Osteoblast (primary cell): ENCODE measurements around the gene SOCS4. TPM values are rescaled to one million over a fixed set of nuclear protein-coding genes. Genes with fewer than 3 reads are reported as not detected.
A peak's percentile ranks its signal among the peaks of the same experiment; 100 is the strongest.

Experiments
- DNase-seq: peaks from one replicate; pipeline ENCODE4 v3.0.0; 2011; ENCODE audit warnings: low spot score, mixed read lengths; ENCODE audit not compliant: insufficient read length; ENCODE audit errors: missing footprints
- H2AFZ ChIP-seq: 2 replicates; pipeline ENCODE4 v1.6.0; 2011; ENCODE audit warnings: mild to moderate bottlenecking, low read length
- H3K27ac ChIP-seq: 2 replicates; pipeline ENCODE4 v1.5.1; 2011; ENCODE audit warnings: mild to moderate bottlenecking, low read depth, low read length, moderate library complexity
- H3K27me3 ChIP-seq: 2 replicates; pipeline ENCODE4 v1.6.0; 2012; ENCODE audit warnings: mild to moderate bottlenecking, control low read depth, inconsistent platforms, low read length, moderate library complexity; ENCODE audit not compliant: insufficient read depth
- H3K36me3 ChIP-seq: 2 replicates; pipeline ENCODE4 v1.5.1; 2011; ENCODE audit warnings: mild to moderate bottlenecking, low read length, control low read depth, moderate library complexity; ENCODE audit not compliant: insufficient read depth
- H3K4me1 ChIP-seq: 2 replicates; pipeline ENCODE4 v1.5.1; 2011; ENCODE audit warnings: mild to moderate bottlenecking, low read length, control low read depth, moderate library complexity; ENCODE audit not compliant: insufficient read depth
- H3K4me2 ChIP-seq: 2 replicates; pipeline ENCODE4 v1.6.0; 2011; ENCODE audit warnings: mild to moderate bottlenecking, low read length; ENCODE audit not compliant: insufficient read depth
- H3K4me3 ChIP-seq: fragments of 200-600 bp; sonication (generic); 3 replicates; pipeline ENCODE4 v1.5.1; 2012; ENCODE audit warnings: mild to moderate bottlenecking, low read length, inconsistent platforms; ENCODE audit not compliant: insufficient read depth
- H3K79me2 ChIP-seq: 2 replicates; pipeline ENCODE4 v1.6.0; 2012; ENCODE audit warnings: mild to moderate bottlenecking, low read length, control low read depth, inconsistent platforms; ENCODE audit not compliant: insufficient read depth
- H3K9me3 ChIP-seq: 2 replicates; pipeline ENCODE4 v1.5.1; 2011; ENCODE audit warnings: low read depth, low read length, control low read depth
- H4K20me1 ChIP-seq: 2 replicates; pipeline ENCODE4 v1.6.0; 2012; ENCODE audit warnings: mild to moderate bottlenecking, low read length, control low read depth; ENCODE audit not compliant: insufficient read depth
- total RNA-seq: library from RNA; depleted of rRNA; stranded (reverse); fragments of >200 nt; gene quantifications from 2 replicates; pipeline ENCODE4 v1.2.3, GENCODE V29; 2012
- TF ChIP-seq, protein P1 (sequence below): IDR thresholded peaks from 2 replicates; pipeline ENCODE4 v1.5.1; 2011; ENCODE audit warnings: mild to moderate bottlenecking, low read depth, low read length, moderate library complexity; ENCODE audit errors: extremely low read depth

The SOCS4 gene
- total RNA-seq, 1 donor: 15.6 TPM

DNA sequence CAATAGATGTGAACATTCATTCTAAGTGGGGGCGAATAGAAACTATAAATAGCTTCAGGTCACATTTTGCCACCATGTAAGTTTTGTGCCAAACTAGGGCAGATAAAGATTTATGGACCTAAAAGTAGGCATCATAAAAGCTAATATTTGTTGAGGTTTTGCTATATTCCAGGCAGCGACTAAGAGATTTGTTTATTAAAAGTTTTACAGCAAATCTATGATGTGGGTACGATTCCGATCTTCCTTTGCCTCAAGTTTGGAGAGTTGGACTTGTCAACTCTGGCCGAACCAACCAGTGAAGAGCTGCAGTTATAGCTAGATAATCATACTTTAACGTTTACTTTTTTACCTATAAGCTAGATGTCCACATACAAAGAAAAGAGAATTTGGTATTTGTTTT, 26.0 kb downstream of the SOCS4 start:
- Histone ChIP-seq H4K20me1 (peaks cover 37% of the 10 kb centered on the region), H3K4me2 (peak overlapping the region; percentile 98), H3K4me3 (peak overlapping the region; percentile 99), H3K27ac (peak overlapping the region; percentile 100), H2AFZ (no peak overlapping the region), H3K27me3 (no peaks in the 10 kb centered on the region), H3K36me3 (peaks cover 23% of the 10 kb centered on the region), H3K79me2 (peaks cover 65% of the 10 kb centered on the region), H3K4me1 (peaks cover 22% of the 10 kb centered on the region), H3K9me3 (no peaks in the 10 kb centered on the region)
- DNase-seq: no peak
- TF ChIP-seq, protein P1, sequence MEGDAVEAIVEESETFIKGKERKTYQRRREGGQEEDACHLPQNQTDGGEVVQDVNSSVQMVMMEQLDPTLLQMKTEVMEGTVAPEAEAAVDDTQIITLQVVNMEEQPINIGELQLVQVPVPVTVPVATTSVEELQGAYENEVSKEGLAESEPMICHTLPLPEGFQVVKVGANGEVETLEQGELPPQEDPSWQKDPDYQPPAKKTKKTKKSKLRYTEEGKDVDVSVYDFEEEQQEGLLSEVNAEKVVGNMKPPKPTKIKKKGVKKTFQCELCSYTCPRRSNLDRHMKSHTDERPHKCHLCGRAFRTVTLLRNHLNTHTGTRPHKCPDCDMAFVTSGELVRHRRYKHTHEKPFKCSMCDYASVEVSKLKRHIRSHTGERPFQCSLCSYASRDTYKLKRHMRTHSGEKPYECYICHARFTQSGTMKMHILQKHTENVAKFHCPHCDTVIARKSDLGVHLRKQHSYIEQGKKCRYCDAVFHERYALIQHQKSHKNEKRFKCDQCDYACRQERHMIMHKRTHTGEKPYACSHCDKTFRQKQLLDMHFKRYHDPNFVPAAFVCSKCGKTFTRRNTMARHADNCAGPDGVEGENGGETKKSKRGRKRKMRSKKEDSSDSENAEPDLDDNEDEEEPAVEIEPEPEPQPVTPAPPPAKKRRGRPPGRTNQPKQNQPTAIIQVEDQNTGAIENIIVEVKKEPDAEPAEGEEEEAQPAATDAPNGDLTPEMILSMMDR: no peak

GRCh38 chr14:55053500-55053899, 26.5 kb downstream of the SOCS4 start:
- Histone ChIP-seq H4K20me1 (peaks cover 42% of the 10 kb centered on the region), H3K4me1 (peaks cover 22% of the 10 kb centered on the region), H2AFZ (no peak overlapping the region), H3K36me3 (peaks cover 26% of the 10 kb centered on the region), H3K27me3 (no peaks in the 10 kb centered on the region), H3K4me3 (peak overlapping the region; percentile 99), H3K27ac (peak overlapping the region; percentile 100), H3K9me3 (no peaks in the 10 kb centered on the region), H3K4me2 (peak overlapping the region; percentile 98), H3K79me2 (peaks cover 70% of the 10 kb centered on the region)
- DNase-seq: peak; percentile 79
- TF ChIP-seq, protein P1: no peak

GRCh38 chr14:55054098-55054497, 27.1 kb downstream of the SOCS4 start:
- Histone ChIP-seq H3K9me3 (no peaks in the 10 kb centered on the region), H3K4me3 (no peak overlapping the region), H3K36me3 (peaks cover 26% of the 10 kb centered on the region), H3K27ac (no peak overlapping the region), H3K4me1 (peaks cover 22% of the 10 kb centered on the region), H2AFZ (no peak overlapping the region), H4K20me1 (peaks cover 43% of the 10 kb centered on the region), H3K4me2 (no peak overlapping the region), H3K79me2 (peaks cover 76% of the 10 kb centered on the region), H3K27me3 (no peaks in the 10 kb centered on the region)
- TF ChIP-seq, protein P1: no peak
- DNase-seq: no peak

GRCh38 chr14:55057919-55058318, 30.9 kb downstream of the SOCS4 start:
- Histone ChIP-seq H3K27me3 (no peaks in the 10 kb centered on the region), H2AFZ (no peak overlapping the region), H3K79me2 (peaks cover 100% of the 10 kb centered on the region), H3K36me3 (peaks cover 48% of the 10 kb centered on the region), H3K9me3 (no peaks in the 10 kb centered on the region), H4K20me1 (peaks cover 74% of the 10 kb centered on the region), H3K4me3 (no peak overlapping the region), H3K4me2 (no peak overlapping the region), H3K27ac (no peak overlapping the region), H3K4me1 (peaks cover 8% of the 10 kb centered on the region)
- TF ChIP-seq, protein P1: no peak
- no peak for DNase-seq
